GM19397 (cell line): ENCODE measurements around the gene RAB27B.

Experiments
- ATAC-seq: cut with Tn5 transposase; IDR thresholded peaks from one replicate; pipeline ENCODE4 v1.9.1; 2021; ENCODE audit warnings: mild to moderate bottlenecking, moderate library complexity; ENCODE audit not compliant: unreplicated experiment

Gene RAB27B

GRCh38 chr18:54906331-54907185 lies 78.3 kb downstream of the RAB27B start:
- no peak for ATAC-seq

GRCh38 chr18:54909538-54909937 lies 81.3 kb downstream of the RAB27B start:
- ATAC-seq, result no peak

- ATAC-seq, result no peak
Measured at GRCh38 chr18:54910161-54910919, 82.1 kb downstream of the RAB27B start.

GRCh38 chr18:54911551-54911950 lies 83.3 kb downstream of the RAB27B start:
- ATAC-seq, result no peak

- no peak for ATAC-seq
Measured at GRCh38 chr18:54914816-54915215, 86.5 kb downstream of the RAB27B start.

GRCh38 chr18:54916507-54916906 lies 88.2 kb downstream of the RAB27B start:
- no peak for ATAC-seq

- ATAC-seq, result no peak
Measured at GRCh38 chr18:54918060-54918459, 89.8 kb downstream of the RAB27B start.

GRCh38 chr18:54919412-54919811 lies 91.1 kb downstream of the RAB27B start:
- ATAC-seq, result no peak

GRCh38 chr18:54923339-54923956 lies 95.2 kb downstream of the RAB27B start:
- ATAC-seq, result no peak

- ATAC-seq, result no peak
Measured at GRCh38 chr18:54924948-54925347, 96.7 kb downstream of the RAB27B start.

- ATAC-seq, result no peak
Measured at GRCh38 chr18:54926593-54927325, 98.5 kb downstream of the RAB27B start.

GRCh38 chr18:54928236-54928635 lies 100.0 kb downstream of the RAB27B start:
- no peak for ATAC-seq

- no peak for ATAC-seq
Measured at GRCh38 chr18:54931152-54931551, 102.9 kb downstream of the RAB27B start.

GRCh38 chr18:54932472-54932871 lies 104.2 kb downstream of the RAB27B start:
- ATAC-seq, result no peak

GRCh38 chr18:54938506-54938905 lies 110.2 kb downstream of the RAB27B start:
- ATAC-seq, result no peak

- ATAC-seq, result no peak
Measured at GRCh38 chr18:54939361-54939917, 111.2 kb downstream of the RAB27B start.

- ATAC-seq, result no peak
Measured at GRCh38 chr18:54942144-54942543, 113.9 kb downstream of the RAB27B start.

- no peak for ATAC-seq
Measured at GRCh38 chr18:54942569-54942968, 114.3 kb downstream of the RAB27B start.
